K562 (cell line): ENCODE measurements around the gene GPAT3. TPM values are rescaled to one million over a fixed set of nuclear protein-coding genes. Genes with fewer than 3 reads are reported as not detected.

Experiments
- CTBP1 ChIP-seq: fragments of 450-650 bp; IDR thresholded peaks from 2 replicates; pipeline ENCODE4 v1.6.1; 2016; ENCODE audit warnings: borderline replicate concordance
- ELF1 ChIP-seq: fragments of 200-800 bp; sonication (Bioruptor generic); IDR thresholded peaks from 2 replicates; pipeline ENCODE4 v1.6.1; 2016; ENCODE audit warnings: missing genetic modification characterization, missing compliant biosample characterization
- GTF2F1 ChIP-seq: IDR thresholded peaks from 2 replicates; pipeline ENCODE4 v1.6.1; 2011; ENCODE audit warnings: low read depth, low read length, improper control_type of control experiment
- KAT7 ChIP-seq: sonication (generic); formaldehyde crosslinking; IDR thresholded peaks from 2 replicates; pipeline ENCODE4 v1.8.0; 2022; ENCODE audit warnings: missing genetic modification reagents, mild to moderate bottlenecking, borderline replicate concordance
- NFRKB ChIP-seq: fragments of 450-650 bp; IDR thresholded peaks from 2 replicates; pipeline ENCODE4 v1.6.1; 2016; ENCODE audit warnings: low read depth
- SMAD3 ChIP-seq: fragments of 450-650 bp; formaldehyde crosslinking; conservative IDR thresholded peaks from 2 replicates; pipeline ENCODE4 v1.4.0; 2020; ENCODE audit warnings: mild to moderate bottlenecking
- SMARCA5 ChIP-seq: fragments of 450-650 bp; IDR thresholded peaks from 2 replicates; pipeline ENCODE4 v1.6.1; 2016
- polyA plus RNA-seq, 8 experiments: library from polyadenylated mRNA; depleted of rRNA in 4 of 8; stranded (reverse) in 5 of 8; unstranded in 3 of 8; fragments of >200 nt; fragmentation: Nextera tagmentation in 2 of 8; fragmentation: Illumina TruSeq in 1 of 8; extraction: Ambion mirVana in 2 of 8; extraction: Trizol in 1 of 8; gene quantifications; 2 replicates each; pipeline versions ENCODE4 v1.2.1 to v1.2.3, GENCODE V29; 2011 to 2014; ENCODE audit warnings: inconsistent platforms in 1 of 8, missing spikeins in 1 of 8
- total RNA-seq, 7 experiments: library from RNA; depleted of rRNA in 6 of 7; stranded (reverse); fragments of >200 nt in 6 of 7; fragmentation: Illumina TruSeq in 2 of 7; extraction: Trizol in 2 of 7; gene quantifications; 2 replicates each; pipeline versions ENCODE4 v1.2.1 to v1.2.3, GENCODE V29; 2011 to 2021; ENCODE audit warnings: low replicate concordance in 1 of 7
- TF ChIP-seq, protein P1 (sequence below): IDR thresholded peaks from 2 replicates; pipeline ENCODE4 v1.6.1; 2012; ENCODE audit warnings: low read depth, low read length, improper control_type of control experiment, borderline replicate concordance
- TF ChIP-seq, protein P2 (sequence below), 2 experiments: fragments of 450-650 bp; conservative IDR thresholded peaks; 2 replicates each; pipeline ENCODE4 v1.6.1; 2017; ENCODE audit warnings: mild to moderate bottlenecking in 2 of 2, moderate library complexity in 2 of 2
- TF ChIP-seq, protein P3 (sequence below): fragments of 250-450 bp; sonication (Bioruptor Pico); IDR thresholded peaks from 2 replicates; pipeline ENCODE4 v1.4.0; 2020; ENCODE audit warnings: mild to moderate bottlenecking, moderate library complexity, borderline replicate concordance
- TF ChIP-seq, protein P4 (sequence below): fragments of 450-650 bp; IDR thresholded peaks from 2 replicates; pipeline ENCODE4 v1.6.1; 2018; ENCODE audit warnings: mild to moderate bottlenecking, low read depth; ENCODE audit not compliant: partially characterized antibody
- TF ChIP-seq, protein P5 (sequence below), 2 experiments: fragments of 150-350 bp in 1 of 2; IDR thresholded peaks; 2 replicates each; pipeline ENCODE4 v1.6.1; 2012 to 2016; ENCODE audit warnings: low read depth in 2 of 2, low read length in 2 of 2, mild to moderate bottlenecking in 1 of 2, moderate library complexity in 1 of 2
- TF ChIP-seq, protein P6 (sequence below): fragments of 450-650 bp; IDR thresholded peaks from 2 replicates; pipeline ENCODE4 v1.6.1; 2016; ENCODE audit warnings: antibody characterized with exemption

GPAT3 gene
- total and polyA plus RNA-seq, 9 of the 15 experiments (the other 6 are each of a cell fraction or from before 2014, with no cell fraction given), result 4.1 to 16.1 (median 13.1) TPM

DNA sequence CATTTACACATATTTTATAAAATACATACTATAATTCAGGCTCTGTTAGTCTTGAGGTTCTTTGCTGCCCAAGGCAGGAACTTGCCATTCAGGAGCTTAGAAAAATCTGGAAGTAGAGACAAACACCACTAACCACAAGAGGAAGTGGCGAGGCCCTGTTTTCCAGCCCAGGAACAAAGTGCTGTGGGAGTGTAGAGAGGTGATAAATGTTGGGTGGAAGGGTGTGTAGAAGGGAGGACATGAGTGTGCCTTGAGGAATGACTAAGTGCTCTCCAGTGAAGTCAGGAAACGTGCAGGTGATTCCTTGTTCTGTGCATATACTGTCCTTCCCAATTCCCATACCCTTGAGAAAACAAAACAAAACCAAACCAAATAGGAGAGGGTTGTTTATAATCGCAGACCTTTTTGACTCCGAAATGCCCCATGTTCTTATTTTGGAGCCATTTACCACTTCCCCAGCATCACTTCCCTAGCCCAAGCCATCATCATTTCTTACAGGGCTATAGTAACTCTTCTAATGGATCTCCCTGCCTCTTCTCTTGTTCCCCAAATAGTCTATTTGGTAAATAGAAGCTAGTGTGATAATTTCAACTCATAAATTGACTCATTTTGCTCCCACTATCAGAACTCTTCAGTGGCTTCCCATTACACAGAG lies 83.2 kb downstream of the GPAT3 start (continued):
- TF ChIP-seq, protein P1, sequence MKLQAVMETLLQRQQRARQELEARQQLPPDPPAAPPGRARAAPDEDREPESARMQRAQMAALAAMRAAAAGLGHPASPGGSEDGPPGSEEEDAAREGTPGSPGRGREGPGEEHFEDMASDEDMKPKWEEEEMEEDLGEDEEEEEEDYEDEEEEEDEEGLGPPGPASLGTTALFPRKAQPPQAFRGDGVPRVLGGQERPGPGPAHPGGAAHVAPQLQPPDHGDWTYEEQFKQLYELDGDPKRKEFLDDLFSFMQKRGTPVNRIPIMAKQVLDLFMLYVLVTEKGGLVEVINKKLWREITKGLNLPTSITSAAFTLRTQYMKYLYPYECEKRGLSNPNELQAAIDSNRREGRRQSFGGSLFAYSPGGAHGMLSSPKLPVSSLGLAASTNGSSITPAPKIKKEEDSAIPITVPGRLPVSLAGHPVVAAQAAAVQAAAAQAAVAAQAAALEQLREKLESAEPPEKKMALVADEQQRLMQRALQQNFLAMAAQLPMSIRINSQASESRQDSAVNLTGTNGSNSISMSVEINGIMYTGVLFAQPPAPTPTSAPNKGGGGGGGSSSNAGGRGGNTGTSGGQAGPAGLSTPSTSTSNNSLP, result no peak
- no peak for TF ChIP-seq SMAD3 (CRISPR knock-in tag)
- no peak for TF ChIP-seq SMARCA5
- TF ChIP-seq, protein P2, sequence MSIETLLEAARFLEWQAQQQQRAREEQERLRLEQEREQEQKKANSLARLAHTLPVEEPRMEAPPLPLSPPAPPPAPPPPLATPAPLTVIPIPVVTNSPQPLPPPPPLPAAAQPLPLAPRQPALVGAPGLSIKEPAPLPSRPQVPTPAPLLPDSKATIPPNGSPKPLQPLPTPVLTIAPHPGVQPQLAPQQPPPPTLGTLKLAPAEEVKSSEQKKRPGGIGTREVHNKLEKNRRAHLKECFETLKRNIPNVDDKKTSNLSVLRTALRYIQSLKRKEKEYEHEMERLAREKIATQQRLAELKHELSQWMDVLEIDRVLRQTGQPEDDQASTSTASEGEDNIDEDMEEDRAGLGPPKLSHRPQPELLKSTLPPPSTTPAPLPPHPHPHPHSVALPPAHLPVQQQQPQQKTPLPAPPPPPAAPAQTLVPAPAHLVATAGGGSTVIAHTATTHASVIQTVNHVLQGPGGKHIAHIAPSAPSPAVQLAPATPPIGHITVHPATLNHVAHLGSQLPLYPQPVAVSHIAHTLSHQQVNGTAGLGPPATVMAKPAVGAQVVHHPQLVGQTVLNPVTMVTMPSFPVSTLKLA (conservative IDR thresholded peaks at IDR 0.05), result 0 out of 4 replicates have a peak, but pooled peaks of 1 of the 2 experiments have one; percentile 25
- TF ChIP-seq, protein P3, sequence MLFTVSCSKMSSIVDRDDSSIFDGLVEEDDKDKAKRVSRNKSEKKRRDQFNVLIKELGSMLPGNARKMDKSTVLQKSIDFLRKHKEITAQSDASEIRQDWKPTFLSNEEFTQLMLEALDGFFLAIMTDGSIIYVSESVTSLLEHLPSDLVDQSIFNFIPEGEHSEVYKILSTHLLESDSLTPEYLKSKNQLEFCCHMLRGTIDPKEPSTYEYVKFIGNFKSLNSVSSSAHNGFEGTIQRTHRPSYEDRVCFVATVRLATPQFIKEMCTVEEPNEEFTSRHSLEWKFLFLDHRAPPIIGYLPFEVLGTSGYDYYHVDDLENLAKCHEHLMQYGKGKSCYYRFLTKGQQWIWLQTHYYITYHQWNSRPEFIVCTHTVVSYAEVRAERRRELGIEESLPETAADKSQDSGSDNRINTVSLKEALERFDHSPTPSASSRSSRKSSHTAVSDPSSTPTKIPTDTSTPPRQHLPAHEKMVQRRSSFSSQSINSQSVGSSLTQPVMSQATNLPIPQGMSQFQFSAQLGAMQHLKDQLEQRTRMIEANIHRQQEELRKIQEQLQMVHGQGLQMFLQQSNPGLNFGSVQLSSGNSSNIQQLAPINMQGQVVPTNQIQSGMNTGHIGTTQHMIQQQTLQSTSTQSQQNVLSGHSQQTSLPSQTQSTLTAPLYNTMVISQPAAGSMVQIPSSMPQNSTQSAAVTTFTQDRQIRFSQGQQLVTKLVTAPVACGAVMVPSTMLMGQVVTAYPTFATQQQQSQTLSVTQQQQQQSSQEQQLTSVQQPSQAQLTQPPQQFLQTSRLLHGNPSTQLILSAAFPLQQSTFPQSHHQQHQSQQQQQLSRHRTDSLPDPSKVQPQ, result no peak
- TF ChIP-seq, protein P4, sequence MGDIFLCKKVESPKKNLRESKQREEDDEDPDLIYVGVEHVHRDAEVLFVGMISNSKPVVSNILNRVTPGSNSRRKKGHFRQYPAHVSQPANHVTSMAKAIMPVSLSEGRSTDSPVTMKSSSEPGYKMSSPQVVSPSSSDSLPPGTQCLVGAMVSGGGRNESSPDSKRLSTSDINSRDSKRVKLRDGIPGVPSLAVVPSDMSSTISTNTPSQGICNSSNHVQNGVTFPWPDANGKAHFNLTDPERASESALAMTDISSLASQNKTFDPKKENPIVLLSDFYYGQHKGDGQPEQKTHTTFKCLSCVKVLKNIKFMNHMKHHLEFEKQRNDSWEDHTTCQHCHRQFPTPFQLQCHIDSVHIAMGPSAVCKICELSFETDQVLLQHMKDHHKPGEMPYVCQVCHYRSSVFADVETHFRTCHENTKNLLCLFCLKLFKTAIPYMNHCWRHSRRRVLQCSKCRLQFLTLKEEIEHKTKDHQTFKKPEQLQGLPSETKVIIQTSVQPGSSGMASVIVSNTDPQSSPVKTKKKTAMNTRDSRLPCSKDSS, result no peak
- no peak for TF ChIP-seq CTBP1
- TF ChIP-seq ELF1, result no peak
- TF ChIP-seq, protein P5, sequence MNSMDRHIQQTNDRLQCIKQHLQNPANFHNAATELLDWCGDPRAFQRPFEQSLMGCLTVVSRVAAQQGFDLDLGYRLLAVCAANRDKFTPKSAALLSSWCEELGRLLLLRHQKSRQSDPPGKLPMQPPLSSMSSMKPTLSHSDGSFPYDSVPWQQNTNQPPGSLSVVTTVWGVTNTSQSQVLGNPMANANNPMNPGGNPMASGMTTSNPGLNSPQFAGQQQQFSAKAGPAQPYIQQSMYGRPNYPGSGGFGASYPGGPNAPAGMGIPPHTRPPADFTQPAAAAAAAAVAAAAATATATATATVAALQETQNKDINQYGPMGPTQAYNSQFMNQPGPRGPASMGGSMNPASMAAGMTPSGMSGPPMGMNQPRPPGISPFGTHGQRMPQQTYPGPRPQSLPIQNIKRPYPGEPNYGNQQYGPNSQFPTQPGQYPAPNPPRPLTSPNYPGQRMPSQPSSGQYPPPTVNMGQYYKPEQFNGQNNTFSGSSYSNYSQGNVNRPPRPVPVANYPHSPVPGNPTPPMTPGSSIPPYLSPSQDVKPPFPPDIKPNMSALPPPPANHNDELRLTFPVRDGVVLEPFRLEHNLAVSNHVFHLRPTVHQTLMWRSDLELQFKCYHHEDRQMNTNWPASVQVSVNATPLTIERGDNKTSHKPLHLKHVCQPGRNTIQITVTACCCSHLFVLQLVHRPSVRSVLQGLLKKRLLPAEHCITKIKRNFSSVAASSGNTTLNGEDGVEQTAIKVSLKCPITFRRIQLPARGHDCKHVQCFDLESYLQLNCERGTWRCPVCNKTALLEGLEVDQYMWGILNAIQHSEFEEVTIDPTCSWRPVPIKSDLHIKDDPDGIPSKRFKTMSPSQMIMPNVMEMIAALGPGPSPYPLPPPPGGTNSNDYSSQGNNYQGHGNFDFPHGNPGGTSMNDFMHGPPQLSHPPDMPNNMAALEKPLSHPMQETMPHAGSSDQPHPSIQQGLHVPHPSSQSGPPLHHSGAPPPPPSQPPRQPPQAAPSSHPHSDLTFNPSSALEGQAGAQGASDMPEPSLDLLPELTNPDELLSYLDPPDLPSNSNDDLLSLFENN (IDR thresholded peaks at IDR 0.05; ENCODE audit: low read depth in 2 of 2, low read length in 2 of 2), result 0 out of 4 replicates have a peak, but pooled peaks of 1 of the 2 experiments have one; percentile 23
- no peak for TF ChIP-seq NFRKB
- TF ChIP-seq GTF2F1, result no peak
- TF ChIP-seq, protein P6, sequence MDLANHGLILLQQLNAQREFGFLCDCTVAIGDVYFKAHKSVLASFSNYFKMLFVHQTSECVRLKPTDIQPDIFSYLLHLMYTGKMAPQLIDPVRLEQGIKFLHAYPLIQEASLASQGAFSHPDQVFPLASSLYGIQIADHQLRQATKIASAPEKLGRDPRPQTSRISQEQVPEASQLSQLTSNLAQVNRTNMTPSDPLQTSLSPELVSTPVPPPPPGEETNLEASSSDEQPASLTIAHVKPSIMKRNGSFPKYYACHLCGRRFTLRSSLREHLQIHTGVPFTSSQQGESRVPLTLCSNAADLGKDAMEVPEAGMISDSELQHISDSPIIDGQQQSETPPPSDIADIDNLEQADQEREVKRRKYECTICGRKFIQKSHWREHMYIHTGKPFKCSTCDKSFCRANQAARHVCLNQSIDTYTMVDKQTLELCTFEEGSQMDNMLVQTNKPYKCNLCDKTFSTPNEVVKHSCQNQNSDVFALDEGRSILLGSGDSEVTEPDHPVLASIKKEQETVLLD, result no peak
- TF ChIP-seq KAT7, result no peak
